Thyroid gland (tissue), 4 donors: Measurements from ENCODE around the gene RBBP4. TPM values are rescaled to one million over a fixed set of nuclear protein-coding genes. Genes with fewer than 3 reads are reported as not detected.
"Not testable (repeated sequence)": the region's sequence is repeated elsewhere in the genome, so short reads cannot be mapped to it uniquely, and the experiment has no call there.

Experiments
- DNase-seq, 2 donors: peaks; one replicate each; pipeline ENCODE4 v3.0.0-alpha.2; 2019
- H3K27ac ChIP-seq, 3 donors: fragments of 200-600 bp; sonication (generic); 1 replicate in 2 of 3; 2 replicates in 1 of 3; pipeline ENCODE4 v1.5.1; 2016 to 2019; ENCODE audit warnings: mild to moderate bottlenecking in 1 of 3, moderate library complexity in 1 of 3
- H3K27me3 ChIP-seq: fragments of 200-600 bp; sonication (generic); one replicate; pipeline ENCODE4 v1.5.1; 2019
- H3K36me3 ChIP-seq, 2 donors: fragments of 200-600 bp; sonication (generic); one replicate each; pipeline ENCODE4 v1.5.1; 2016 to 2019
- H3K4me1 ChIP-seq, 2 donors: fragments of 200-600 bp; sonication (generic); one replicate each; pipeline ENCODE4 v1.5.1; 2017 to 2019
- H3K4me3 ChIP-seq, 3 donors: fragments of 200-600 bp; sonication (generic); replicated peaks in 1 of 3; 1 replicate in 2 of 3; 2 replicates in 1 of 3; pipeline ENCODE4 v1.5.1; 2016; ENCODE audit warnings: mild to moderate bottlenecking in 1 of 3
- H3K9me3 ChIP-seq: fragments of 200-600 bp; sonication (generic); one replicate; pipeline ENCODE4 v1.5.1; 2017
- POLR2A ChIP-seq, 2 donors: fragments of 450-650 bp; IDR thresholded peaks; one replicate each; pipeline ENCODE4 v1.6.1; 2017; ENCODE audit warnings: antibody characterized with exemption in 2 of 2, mild to moderate bottlenecking in 2 of 2, moderate library complexity in 1 of 2
- WGBS, 2 donors: methylation state at CpG; one replicate each; pipeline ENCODE4 v1.1.5; 2017; 5-methylcytosine and 5-hydroxymethylcytosine counted together
- intact Hi-C: fragments of 100-400 bp; cut with DNase I; formaldehyde crosslinking; loops from one replicate; pipeline ENCODE4 v1.15.1; 2023
- total RNA-seq, 4 donors: library from RNA; depleted of rRNA; stranded (reverse); fragments of >200 nt; gene quantifications; one replicate each; pipeline ENCODE4 v1.2.3, GENCODE V29; 2016
- TF ChIP-seq, protein P1 (sequence below), 6 experiments: fragments of 200-600 bp in 3 of 6; fragments of 450-650 bp in 3 of 6; sonication (generic) in 3 of 6; IDR thresholded peaks; one replicate each; pipeline ENCODE4 v1.5.1; 2016 to 2019; ENCODE audit warnings: antibody characterized with exemption in 6 of 6, mild to moderate bottlenecking in 2 of 6, inconsistent platforms in 1 of 6, moderate library complexity in 1 of 6

The RBBP4 gene
- total RNA-seq, 4 donors from 2014 or later = 100 to 172 (median 138) TPM

DNA sequence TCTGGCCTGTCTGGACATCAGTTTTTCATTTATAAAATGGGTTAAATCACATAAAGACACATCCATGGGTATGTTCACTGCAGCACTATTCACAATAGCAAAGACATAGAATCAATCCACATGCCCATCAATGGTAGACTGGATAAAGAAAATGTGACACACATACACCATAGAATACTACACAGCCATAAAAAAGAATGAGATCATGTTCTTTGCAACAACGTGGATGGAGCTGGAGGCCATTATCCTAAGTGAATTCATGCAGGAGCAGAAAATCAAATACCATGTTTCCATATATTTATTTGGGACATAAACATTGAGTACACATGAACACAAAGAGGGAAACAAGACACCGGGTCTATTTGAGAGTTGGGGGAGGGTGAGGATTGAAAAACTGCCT, 28.8 kb upstream of the RBBP4 start:
- Histone ChIP-seq H3K27ac (no peak overlapping the region), H3K27me3 (no peaks in the 10 kb centered on the region), H3K36me3 (peaks cover 0 to 4% of the 10 kb centered on the region in 2 donors), H3K9me3 (no peaks in the 10 kb centered on the region), H3K4me3 (no peak overlapping the region), H3K4me1 (no peaks in the 10 kb centered on the region)
- WGBS, 2 donors = 94 to 99% methylated on average over 2 of the region's 2 CpGs
- DNase-seq = no peak
- intact Hi-C loops = no loop called here
- TF ChIP-seq, protein P1, sequence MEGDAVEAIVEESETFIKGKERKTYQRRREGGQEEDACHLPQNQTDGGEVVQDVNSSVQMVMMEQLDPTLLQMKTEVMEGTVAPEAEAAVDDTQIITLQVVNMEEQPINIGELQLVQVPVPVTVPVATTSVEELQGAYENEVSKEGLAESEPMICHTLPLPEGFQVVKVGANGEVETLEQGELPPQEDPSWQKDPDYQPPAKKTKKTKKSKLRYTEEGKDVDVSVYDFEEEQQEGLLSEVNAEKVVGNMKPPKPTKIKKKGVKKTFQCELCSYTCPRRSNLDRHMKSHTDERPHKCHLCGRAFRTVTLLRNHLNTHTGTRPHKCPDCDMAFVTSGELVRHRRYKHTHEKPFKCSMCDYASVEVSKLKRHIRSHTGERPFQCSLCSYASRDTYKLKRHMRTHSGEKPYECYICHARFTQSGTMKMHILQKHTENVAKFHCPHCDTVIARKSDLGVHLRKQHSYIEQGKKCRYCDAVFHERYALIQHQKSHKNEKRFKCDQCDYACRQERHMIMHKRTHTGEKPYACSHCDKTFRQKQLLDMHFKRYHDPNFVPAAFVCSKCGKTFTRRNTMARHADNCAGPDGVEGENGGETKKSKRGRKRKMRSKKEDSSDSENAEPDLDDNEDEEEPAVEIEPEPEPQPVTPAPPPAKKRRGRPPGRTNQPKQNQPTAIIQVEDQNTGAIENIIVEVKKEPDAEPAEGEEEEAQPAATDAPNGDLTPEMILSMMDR (IDR thresholded peaks at IDR 0.05) = no peak
- no peak for TF ChIP-seq POLR2A (IDR thresholded peaks at IDR 0.05)

DNA sequence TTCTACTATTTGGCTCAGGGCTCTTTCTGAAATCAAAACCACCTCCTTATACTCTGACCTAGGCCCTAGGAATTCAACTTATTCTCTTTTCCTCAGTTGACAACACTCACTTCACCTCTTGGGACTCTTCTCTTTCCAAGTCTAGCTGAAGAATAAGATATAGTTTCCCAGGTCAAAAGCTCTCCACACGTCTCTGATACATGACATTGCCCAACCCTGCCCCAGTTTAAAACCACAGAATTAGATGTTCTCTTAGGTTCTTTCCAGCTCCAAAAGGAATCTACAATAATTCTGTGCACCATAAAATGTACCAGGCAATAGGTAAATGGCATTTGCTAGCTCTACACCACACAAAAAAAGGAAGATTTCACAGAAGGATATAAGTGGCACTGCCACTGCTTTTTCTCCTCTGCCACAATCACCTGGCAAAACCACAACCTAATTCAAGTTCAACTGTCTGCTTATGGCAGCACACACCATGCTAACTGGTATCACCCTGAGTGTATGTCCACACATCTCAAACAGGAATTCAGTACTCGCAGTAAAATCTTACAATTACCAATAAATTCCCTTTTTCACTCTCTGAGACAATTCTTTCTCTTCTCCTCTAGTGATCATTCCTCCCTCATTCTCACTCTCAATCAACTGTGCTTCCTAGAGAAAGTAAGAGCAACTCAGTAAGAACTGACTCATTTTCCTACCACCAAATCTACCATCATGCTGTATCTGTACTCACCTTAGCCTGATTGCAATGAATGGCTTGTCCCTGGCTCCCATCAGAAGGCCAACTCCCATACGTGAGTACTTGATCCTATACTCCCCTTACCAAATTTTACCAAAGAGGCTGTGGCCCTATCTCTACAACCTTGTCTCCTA, 28.0 kb upstream of the RBBP4 start:
- Histone ChIP-seq H3K4me3 (no peak overlapping the region), H3K36me3 (peaks cover 0 to 12% of the 10 kb centered on the region in 2 donors), H3K27ac (no peak overlapping the region), H3K9me3 (no peaks in the 10 kb centered on the region), H3K4me1 (no peaks in the 10 kb centered on the region), H3K27me3 (no peaks in the 10 kb centered on the region)
- DNase-seq = no peak
- intact Hi-C loops = no loop called here
- TF ChIP-seq, protein P1 (IDR thresholded peaks at IDR 0.05) = no peak
- no peak for TF ChIP-seq POLR2A (IDR thresholded peaks at IDR 0.05)
- 73 to 75% methylated on average over 3 of the region's 3 CpGs for WGBS, 2 donors

DNA sequence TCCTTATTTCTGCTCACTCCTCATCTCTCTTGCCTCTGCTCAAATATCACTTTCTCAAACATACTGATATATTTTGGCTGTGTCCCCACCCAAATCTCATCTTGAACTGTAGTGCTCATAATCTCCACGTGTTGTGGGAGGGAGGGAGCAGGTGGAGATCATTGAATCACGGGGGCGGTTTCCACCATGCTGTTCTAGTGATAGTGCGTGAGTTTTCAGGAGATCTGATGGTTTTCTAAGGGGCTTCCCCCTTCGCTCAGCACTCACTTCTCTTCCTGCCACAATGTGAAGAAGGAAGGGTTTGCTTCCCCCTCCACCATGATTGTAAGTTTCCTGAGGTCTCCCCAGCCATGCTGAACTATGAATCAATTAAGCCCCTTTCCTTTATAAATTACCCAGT, 27.2 kb upstream of the RBBP4 start:
- H3K4me3 ChIP-seq = no peak overlapping the region
- WGBS, 2 donors = 81 to 84% methylated on average over 5 of the region's 5 CpGs
- no peaks in the 10 kb centered on the region for H3K9me3 ChIP-seq
- no peaks in the 10 kb centered on the region for H3K4me1 ChIP-seq
- no peak for TF ChIP-seq POLR2A (IDR thresholded peaks at IDR 0.05)
- TF ChIP-seq, protein P1 (IDR thresholded peaks at IDR 0.05) = no peak
- H3K27me3 ChIP-seq = no peaks in the 10 kb centered on the region
- H3K36me3 ChIP-seq = peaks cover 0 to 17% of the 10 kb centered on the region in 2 donors
- no peak overlapping the region for H3K27ac ChIP-seq
- intact Hi-C loops = no loop called here
- DNase-seq = no peak

DNA sequence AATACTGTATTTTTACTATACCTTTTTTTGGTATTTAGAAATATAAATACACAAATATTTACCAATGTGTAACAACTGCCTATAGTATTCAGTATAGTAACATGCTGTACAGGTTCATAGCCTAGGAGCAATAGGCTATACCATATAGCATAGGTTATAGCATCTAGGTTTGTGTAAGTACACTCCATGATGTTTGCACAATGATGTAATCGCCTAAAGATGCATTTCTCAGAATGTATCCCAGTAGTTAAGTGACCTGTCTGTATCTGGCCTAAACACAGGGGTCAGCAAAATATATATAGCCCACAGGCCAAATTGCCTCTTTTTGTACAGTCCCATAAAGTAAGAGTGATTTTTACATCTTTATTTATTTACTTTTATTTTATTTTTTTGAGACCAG, 24.8 kb upstream of the RBBP4 start:
- no peak overlapping the region for H3K27ac ChIP-seq
- no peaks in the 10 kb centered on the region for H3K9me3 ChIP-seq
- H3K27me3 ChIP-seq = no peaks in the 10 kb centered on the region
- TF ChIP-seq, protein P1 (IDR thresholded peaks at IDR 0.05) = no peak
- no peak for TF ChIP-seq POLR2A (IDR thresholded peaks at IDR 0.05)
- peaks cover 0 to 20% of the 10 kb centered on the region in 2 donors for H3K36me3 ChIP-seq
- no peak for DNase-seq
- 96 to 100% methylated on average over 1 of the region's 1 CpG for WGBS, 2 donors
- H3K4me1 ChIP-seq = no peaks in the 10 kb centered on the region
- intact Hi-C loops = no loop called here
- no peak overlapping the region for H3K4me3 ChIP-seq

DNA sequence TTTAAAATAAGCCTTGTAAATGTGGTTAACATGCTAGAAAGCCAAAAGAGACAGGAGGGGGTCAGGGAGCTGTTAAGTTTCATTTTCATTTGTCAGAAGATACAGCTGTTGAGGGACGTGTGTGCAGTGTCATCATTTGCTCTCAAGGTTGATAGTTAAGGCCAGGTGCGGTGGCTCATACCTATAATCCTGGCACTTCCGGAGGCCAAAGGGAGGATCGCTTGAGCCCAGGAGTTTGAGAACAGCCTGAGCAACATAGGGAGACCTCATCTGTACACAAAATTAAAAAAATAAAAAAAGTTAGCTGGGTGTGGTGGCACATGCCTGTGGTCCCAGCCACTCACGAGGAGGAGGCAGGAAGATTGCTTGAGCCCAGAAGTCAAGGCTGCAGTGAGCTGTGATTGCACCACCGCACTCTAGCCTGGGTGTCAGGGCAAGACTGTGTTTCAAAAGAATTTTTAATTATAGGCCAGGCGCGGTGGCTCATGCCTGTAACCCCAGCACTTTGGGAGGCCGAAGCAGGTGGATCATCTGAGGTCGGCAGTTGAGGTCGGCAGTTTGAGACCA, 23.3 kb upstream of the RBBP4 start:
- DNase-seq = no peak
- Histone ChIP-seq H3K36me3 (peaks cover 0 to 24% of the 10 kb centered on the region in 2 donors), H3K4me3 (no peak overlapping the region), H3K4me1 (no peaks in the 10 kb centered on the region), H3K9me3 (no peaks in the 10 kb centered on the region), H3K27me3 (no peaks in the 10 kb centered on the region), H3K27ac (no peak overlapping the region)
- TF ChIP-seq, protein P1 (IDR thresholded peaks at IDR 0.05) = no peak
- TF ChIP-seq POLR2A (IDR thresholded peaks at IDR 0.05) = no peak
- WGBS, 2 donors = 93 to 95% methylated on average over 11 of the region's 11 CpGs
- intact Hi-C loops = no loop called here

DNA sequence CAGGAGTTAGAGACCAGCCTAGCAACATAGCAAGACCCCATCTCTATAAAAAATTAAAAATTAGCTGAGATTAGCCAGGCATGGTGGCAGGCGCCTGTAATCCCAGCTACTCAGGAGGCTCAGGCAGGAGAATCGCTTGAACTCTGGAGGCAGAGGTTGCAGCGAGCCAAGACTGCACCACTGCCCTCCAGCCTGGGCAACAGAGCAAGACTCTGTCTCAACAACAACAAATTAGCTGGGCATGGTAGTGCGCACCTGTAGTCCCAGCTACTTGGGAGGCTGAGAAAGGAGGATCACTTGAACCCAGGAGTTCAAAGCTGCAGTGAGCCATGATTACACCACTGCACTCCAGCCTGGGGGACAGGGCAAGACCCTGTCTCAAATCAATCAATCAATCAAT, 20.8 kb upstream of the RBBP4 start:
- DNase-seq, H3K4me1 ChIP-seq, H3K9me3 ChIP-seq, intact Hi-C loops, H3K4me3 ChIP-seq, H3K27me3 ChIP-seq, H3K27ac ChIP-seq: not testable (repeated sequence)
- 95 to 96% methylated on average over 3 to 4 of the region's 4 CpGs for WGBS, 2 donors
- peaks cover 0 to 24% of the 10 kb centered on the region in 2 donors for H3K36me3 ChIP-seq
